Kidney (tissue), 14 donors: ENCODE data around the gene VSTM2L. TPM values are rescaled to one million over a fixed set of nuclear protein-coding genes. Genes with fewer than 3 reads are reported as not detected.

Source experiments
- DNase-seq, 5 donors: peaks; one replicate each; pipeline ENCODE4 v3.0.0-alpha.2; 2013 to 2020
- FAIRE-seq: peaks from 2 replicates; lab custom pipeline; 2012; peaks lifted over from hg19 to GRCh38; lab: Jason Lieb, UNC
- H3K27ac ChIP-seq, 2 donors: one replicate each; pipeline ENCODE4 v1.7.0; 2013; ENCODE audit warnings: low read depth in 2 of 2, low read length in 2 of 2, inconsistent platforms in 1 of 2
- H3K27me3 ChIP-seq: one replicate; pipeline ENCODE4 v1.7.1; 2013; ENCODE audit warnings: low read length, inconsistent platforms; ENCODE audit not compliant: control insufficient read depth, insufficient read depth
- H3K36me3 ChIP-seq, 3 donors: one replicate each; pipeline versions ENCODE4 v1.7.0 to v1.7.1; 2013; ENCODE audit warnings: low read length in 3 of 3, control low read depth in 1 of 3, inconsistent platforms in 1 of 3; ENCODE audit not compliant: insufficient read depth in 3 of 3, control insufficient read depth in 2 of 3
- H3K4me1 ChIP-seq, 3 donors: one replicate each; pipeline versions ENCODE4 v1.7.0 to v1.7.1; 2013; ENCODE audit warnings: low read length in 3 of 3, inconsistent platforms in 1 of 3, low read depth in 1 of 3; ENCODE audit not compliant: control insufficient read depth in 2 of 3, insufficient read depth in 2 of 3
- H3K4me3 ChIP-seq, 3 donors: one replicate each; pipeline versions ENCODE4 v1.7.0 to v1.8.1; 2013; ENCODE audit warnings: low read length in 3 of 3, control low read depth in 1 of 3, inconsistent platforms in 1 of 3
- H3K9ac ChIP-seq, 3 donors: one replicate each; pipeline versions ENCODE4 v1.7.0 to v1.7.1; 2013; ENCODE audit warnings: low read length in 3 of 3, control low read depth in 1 of 3, inconsistent platforms in 1 of 3
- H3K9me3 ChIP-seq, 3 donors: one replicate each; pipeline versions ENCODE4 v1.7.0 to v1.7.1; 2013; ENCODE audit warnings: low read length in 3 of 3, control low read depth in 1 of 3, inconsistent platforms in 1 of 3; ENCODE audit not compliant: control insufficient read depth in 2 of 3, insufficient read depth in 1 of 3
- intact Hi-C: fragments of 100-400 bp; cut with DNase I; formaldehyde crosslinking; loops from one replicate; pipeline ENCODE4 v1.11.1; 2022
- polyA plus RNA-seq: library from polyadenylated mRNA; stranded (reverse); fragments of 350-450 nt; fragmentation: Illumina TruSeq; extraction: RNeasy Lipid Tissue Mini Kit (QIAGEN cat#74804); gene quantifications from one replicate; pipeline ENCODE4 v1.2.3, GENCODE V29; 2014; ENCODE audit warnings: low read depth, low replicate concordance; ENCODE audit not compliant: insufficient read depth
- total RNA-seq: library from RNA; stranded (reverse); fragmentation: NEBNext Ultra II Directional; extraction: Animal tissue kit (Norgen Biotek cat#: 25700); gene quantifications from one replicate; pipeline ENCODE4 v1.2.1, GENCODE V29; 2021
- TF ChIP-seq, protein P1 (sequence below): IDR thresholded peaks from 3 replicates; pipeline ENCODE4 v1.5.1; 2012; ENCODE audit warnings: mild to moderate bottlenecking, moderate library complexity, borderline replicate concordance; ENCODE audit not compliant: insufficient read depth; ENCODE audit errors: extremely low read depth
- donor health status: control.
- donor health status: control.
- donor health status: control.
- donor health status: control.
- donor health status: control.
- donor health status: DM: yes; HTN: yes; CAD: no.
- donor health status: Normal renal cell carcinoma (clear cell type).

Gene VSTM2L
- total and polyA plus RNA-seq, 2 donors from 2014 or later: 2.8 to 4.1 TPM

GRCh38 chr20:37954626-37955025, 51.7 kb downstream of the VSTM2L start:
- Histone ChIP-seq H3K4me1 (no peaks in the 10 kb centered on the region), H3K36me3 (no peaks in the 10 kb centered on the region), H3K27ac (no peak overlapping the region), H3K9me3 (peaks cover 0 to 8% (median 0%) of the 10 kb centered on the region in 3 donors), H3K27me3 (no peaks in the 10 kb centered on the region), H3K4me3 (no peak overlapping the region), H3K9ac (no peak overlapping the region)
- intact Hi-C loops: no loop called here
- DNase-seq (no peak), FAIRE-seq (no peak)
- TF ChIP-seq, protein P1, sequence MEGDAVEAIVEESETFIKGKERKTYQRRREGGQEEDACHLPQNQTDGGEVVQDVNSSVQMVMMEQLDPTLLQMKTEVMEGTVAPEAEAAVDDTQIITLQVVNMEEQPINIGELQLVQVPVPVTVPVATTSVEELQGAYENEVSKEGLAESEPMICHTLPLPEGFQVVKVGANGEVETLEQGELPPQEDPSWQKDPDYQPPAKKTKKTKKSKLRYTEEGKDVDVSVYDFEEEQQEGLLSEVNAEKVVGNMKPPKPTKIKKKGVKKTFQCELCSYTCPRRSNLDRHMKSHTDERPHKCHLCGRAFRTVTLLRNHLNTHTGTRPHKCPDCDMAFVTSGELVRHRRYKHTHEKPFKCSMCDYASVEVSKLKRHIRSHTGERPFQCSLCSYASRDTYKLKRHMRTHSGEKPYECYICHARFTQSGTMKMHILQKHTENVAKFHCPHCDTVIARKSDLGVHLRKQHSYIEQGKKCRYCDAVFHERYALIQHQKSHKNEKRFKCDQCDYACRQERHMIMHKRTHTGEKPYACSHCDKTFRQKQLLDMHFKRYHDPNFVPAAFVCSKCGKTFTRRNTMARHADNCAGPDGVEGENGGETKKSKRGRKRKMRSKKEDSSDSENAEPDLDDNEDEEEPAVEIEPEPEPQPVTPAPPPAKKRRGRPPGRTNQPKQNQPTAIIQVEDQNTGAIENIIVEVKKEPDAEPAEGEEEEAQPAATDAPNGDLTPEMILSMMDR: no peak

GRCh38 chr20:37955511-37955910, 52.6 kb downstream of the VSTM2L start:
- H3K9ac ChIP-seq: no peak overlapping the region
- intact Hi-C loops: no loop called here
- no peak for FAIRE-seq
- TF ChIP-seq, protein P1: no peak
- peaks cover 0 to 11% (median 0%) of the 10 kb centered on the region in 3 donors for H3K9me3 ChIP-seq
- no peaks in the 10 kb centered on the region for H3K27me3 ChIP-seq
- no peaks in the 10 kb centered on the region for H3K36me3 ChIP-seq
- no peak overlapping the region for H3K27ac ChIP-seq
- H3K4me3 ChIP-seq: no peak overlapping the region
- no peaks in the 10 kb centered on the region for H3K4me1 ChIP-seq
- DNase-seq: no peak

- intact Hi-C loops: no loop called here
- no peak for FAIRE-seq
- no peaks in the 10 kb centered on the region for H3K27me3 ChIP-seq
- H3K9ac ChIP-seq: no peak overlapping the region
- no peaks in the 10 kb centered on the region for H3K36me3 ChIP-seq
- no peak overlapping the region for H3K27ac ChIP-seq
- peaks cover 0 to 11% (median 0%) of the 10 kb centered on the region in 3 donors for H3K9me3 ChIP-seq
- no peaks in the 10 kb centered on the region for H3K4me1 ChIP-seq
- TF ChIP-seq, protein P1: no peak
- H3K4me3 ChIP-seq: no peak overlapping the region
- no peak for DNase-seq
Measured at GRCh38 chr20:37956107-37956585, 53.2 kb downstream of the VSTM2L start.
